NCI-H748 (cell line): ENCODE measurements around the gene KCNIP4.

ENCODE experiments used
- DNase-seq: peaks from one replicate; lab custom pipeline; 2025; ENCODE audit not compliant: unreplicated experiment; lab: John Stamatoyannopoulos, UW

Gene KCNIP4

GRCh38 chr4:20883231-20883630, 1065.3 kb downstream of the KCNIP4 start:
- no peak for DNase-seq

- DNase-seq = peak; percentile 12
Measured at GRCh38 chr4:20882500-20882899, 1066.1 kb downstream of the KCNIP4 start.

GRCh38 chr4:20881658-20882057, 1066.9 kb downstream of the KCNIP4 start:
- no peak for DNase-seq

- no peak for DNase-seq
Measured at GRCh38 chr4:20878806-20879205, 1069.8 kb downstream of the KCNIP4 start.

GRCh38 chr4:20870436-20870835, 1078.1 kb downstream of the KCNIP4 start:
- no peak for DNase-seq

GRCh38 chr4:20868108-20868507, 1080.5 kb downstream of the KCNIP4 start:
- DNase-seq = no peak

- DNase-seq = no peak
Measured at GRCh38 chr4:20860878-20861277, 1087.7 kb downstream of the KCNIP4 start.

GRCh38 chr4:20859097-20859781, 1089.3 kb downstream of the KCNIP4 start:
- no peak for DNase-seq

GRCh38 chr4:20857081-20857480, 1091.5 kb downstream of the KCNIP4 start:
- no peak for DNase-seq

- no peak for DNase-seq
Measured at GRCh38 chr4:20847124-20847747, 1101.3 kb downstream of the KCNIP4 start.

GRCh38 chr4:20844311-20844710, 1104.3 kb downstream of the KCNIP4 start:
- DNase-seq = no peak

GRCh38 chr4:20840648-20841190, 1107.9 kb downstream of the KCNIP4 start:
- DNase-seq = no peak

GRCh38 chr4:20839957-20840356, 1108.6 kb downstream of the KCNIP4 start:
- DNase-seq = no peak

GRCh38 chr4:20838476-20838875, 1110.1 kb downstream of the KCNIP4 start:
- no peak for DNase-seq

- DNase-seq = no peak
Measured at GRCh38 chr4:20832826-20833225, 1115.7 kb downstream of the KCNIP4 start.

- no peak for DNase-seq
Measured at GRCh38 chr4:20831746-20832145, 1116.8 kb downstream of the KCNIP4 start.

- DNase-seq = no peak
Measured at GRCh38 chr4:20829617-20830357, 1118.8 kb downstream of the KCNIP4 start.

GRCh38 chr4:20825505-20825904, 1123.1 kb downstream of the KCNIP4 start:
- no peak for DNase-seq

- DNase-seq = no peak
Measured at GRCh38 chr4:20816287-20816686, 1132.3 kb downstream of the KCNIP4 start.

- DNase-seq = no peak
Measured at GRCh38 chr4:20813700-20814099, 1134.9 kb downstream of the KCNIP4 start.

- DNase-seq = peak; percentile 0
Measured at GRCh38 chr4:20809812-20810211, 1138.8 kb downstream of the KCNIP4 start.

GRCh38 chr4:20805716-20806115, 1142.9 kb downstream of the KCNIP4 start:
- no peak for DNase-seq
